GM18517 (cell line): ENCODE measurements around the gene EML5.
"Not testable (repeated sequence)": the region's sequence is repeated elsewhere in the genome, so short reads cannot be mapped to it uniquely, and the experiment has no call there.

Source experiments
- ATAC-seq: cut with Tn5 transposase; IDR thresholded peaks from one replicate; pipeline ENCODE4 v1.9.1; 2021; ENCODE audit warnings: mild to moderate bottlenecking, moderate library complexity; ENCODE audit not compliant: unreplicated experiment

Gene EML5

DNA sequence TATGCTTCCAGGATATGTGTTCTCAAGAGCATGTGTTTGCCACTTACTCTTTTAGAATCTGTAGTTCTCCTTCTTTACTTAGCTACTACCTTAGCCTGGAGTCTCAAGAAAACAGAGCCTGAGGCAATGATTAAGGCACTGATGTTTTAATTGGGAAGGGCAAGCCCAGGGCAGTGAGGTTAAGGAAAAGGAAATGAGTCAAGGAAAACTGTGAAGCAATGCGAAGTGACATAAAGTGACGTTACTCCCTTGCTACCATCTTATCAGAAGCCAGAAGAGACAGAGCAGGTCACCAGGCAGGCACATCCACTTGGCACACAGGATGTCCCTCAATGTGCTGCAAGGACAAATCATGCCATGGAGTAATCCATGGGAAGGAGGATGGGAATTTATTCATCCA is 11.3 kb upstream of the EML5 start:
- no peak for ATAC-seq

DNA sequence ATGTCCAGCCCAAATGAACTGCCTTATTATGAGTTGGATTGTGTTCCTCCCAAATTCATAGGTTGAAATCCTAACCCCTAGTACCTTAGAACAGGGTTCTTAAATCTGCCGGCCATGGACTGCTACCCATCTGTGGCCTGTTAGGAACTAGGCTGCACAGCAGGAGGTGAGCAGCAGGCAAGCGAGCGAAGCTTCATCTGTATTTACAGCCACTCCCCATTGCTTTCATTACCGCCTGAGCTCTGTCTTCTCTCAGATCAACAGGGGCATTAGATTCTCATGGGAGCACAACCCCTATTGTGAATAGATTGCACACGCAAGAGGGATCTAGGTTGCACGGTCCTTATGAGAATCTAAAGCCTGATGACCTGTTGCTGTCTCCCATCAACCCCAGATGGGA is 9.8 kb upstream of the EML5 start:
- no peak for ATAC-seq

DNA sequence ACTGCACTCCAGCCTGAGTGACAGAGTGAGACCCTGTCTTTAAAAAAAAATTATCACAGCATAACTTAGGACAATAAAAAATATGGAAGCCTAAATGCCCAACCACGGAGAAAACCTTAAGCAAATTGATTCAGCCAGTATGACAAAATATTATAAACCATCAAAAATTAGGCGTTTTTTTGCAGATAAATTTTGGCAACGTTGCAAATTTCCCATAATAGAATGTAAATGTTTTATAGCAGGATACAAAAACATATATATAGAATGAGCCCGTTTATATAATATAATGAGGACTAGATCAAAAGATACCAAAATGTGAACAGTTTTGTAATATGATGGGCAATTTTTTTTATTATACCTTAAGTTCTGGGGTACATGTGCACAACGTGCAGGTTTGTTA is 6.8 kb upstream of the EML5 start:
- ATAC-seq: no peak

DNA sequence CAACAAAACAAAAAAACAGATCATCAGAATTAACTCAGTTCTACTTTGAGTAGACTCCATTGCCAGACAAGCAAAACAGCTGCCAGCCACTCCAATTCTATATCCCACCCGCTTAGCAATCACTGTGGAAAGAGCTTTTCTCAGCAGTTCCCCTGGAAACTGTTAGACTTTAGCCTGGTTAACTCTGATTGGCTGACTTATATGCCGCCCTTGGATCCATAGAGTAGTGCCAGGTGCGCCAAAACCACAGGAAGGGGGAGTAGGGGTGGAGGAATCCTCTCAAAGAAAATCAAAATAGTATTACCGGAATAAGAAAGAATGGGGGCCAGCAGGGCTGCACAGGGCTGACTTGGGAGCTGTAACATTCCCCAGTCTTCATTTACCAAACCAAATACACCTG is 5.4 kb upstream of the EML5 start:
- no peak for ATAC-seq

DNA sequence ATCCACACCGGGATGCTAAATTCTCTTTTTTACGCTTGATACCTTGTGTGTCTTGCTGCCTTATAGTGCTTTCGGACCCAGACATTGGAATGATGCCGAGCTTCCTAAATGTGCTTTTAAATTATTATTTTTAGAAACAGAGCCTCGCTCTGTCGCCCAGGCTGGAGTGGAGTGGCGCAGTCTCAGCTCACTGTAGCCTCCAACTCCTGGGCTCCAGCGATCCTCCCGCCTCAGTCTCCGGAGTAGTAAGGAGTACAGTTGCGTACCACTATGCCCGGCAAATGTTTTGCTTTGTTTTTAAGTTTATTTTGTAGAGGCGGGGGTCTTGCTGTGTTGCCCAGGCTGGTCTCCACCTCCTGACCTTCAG is 489 bp upstream of the EML5 start:
- no peak for ATAC-seq

DNA sequence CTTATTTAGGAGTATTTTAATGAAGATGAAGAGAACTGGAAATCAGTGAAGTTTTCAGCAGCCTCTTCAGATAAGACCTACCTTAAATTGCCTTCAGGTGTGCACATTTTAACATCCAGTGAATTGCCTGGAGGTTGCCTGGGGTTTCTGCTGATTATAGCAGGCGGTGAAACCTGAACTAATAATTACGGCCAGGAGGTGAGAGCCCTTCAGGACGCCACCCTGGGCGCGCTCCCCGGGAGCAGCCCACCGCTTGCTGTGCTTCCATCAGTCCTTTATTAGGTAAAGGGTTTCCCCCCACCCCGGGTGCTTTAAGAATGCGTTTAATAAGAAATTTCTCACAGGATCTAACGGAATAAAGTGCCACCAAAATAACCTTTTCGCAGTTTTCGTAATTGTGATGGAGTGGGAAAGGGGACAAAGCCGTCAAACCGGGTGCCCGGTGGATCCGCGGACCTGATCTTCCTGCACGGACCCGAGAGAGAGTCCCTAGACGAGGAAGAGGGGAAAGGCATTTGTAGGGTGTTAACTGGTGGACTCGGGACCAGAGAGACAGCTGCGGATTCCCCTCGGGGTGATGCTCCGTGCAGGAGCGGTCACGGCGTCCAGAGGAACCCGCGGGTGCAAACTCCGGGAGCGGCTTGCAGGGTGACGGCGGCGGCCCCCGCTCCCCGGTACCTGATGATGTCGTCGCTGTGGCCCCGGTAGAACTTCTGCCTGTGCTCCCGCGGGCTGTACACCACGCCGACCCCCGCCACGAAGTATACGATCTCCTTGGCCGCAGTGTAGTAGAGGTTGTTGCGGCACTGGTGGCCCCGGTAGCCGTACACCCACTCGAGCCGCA is 902 bp downstream of the EML5 start:
- no peak for ATAC-seq

DNA sequence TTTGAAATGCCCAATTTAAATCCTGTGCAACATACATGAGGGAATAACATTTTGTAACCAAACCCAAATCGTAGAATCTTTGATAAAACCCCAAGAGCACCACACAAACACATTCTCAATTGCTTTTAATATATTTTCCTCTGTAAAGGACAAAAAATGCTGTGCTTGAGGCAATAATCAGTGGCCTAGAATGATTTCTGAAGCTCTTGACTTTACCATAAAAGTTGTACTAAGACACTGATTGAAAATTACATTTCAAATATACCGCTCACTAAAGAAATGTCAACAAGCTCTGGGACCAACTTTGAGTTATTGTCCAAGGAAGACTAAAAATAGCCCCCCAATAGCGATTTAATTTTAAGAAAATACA is 1.5 kb downstream of the EML5 start:
- ATAC-seq: no peak

DNA sequence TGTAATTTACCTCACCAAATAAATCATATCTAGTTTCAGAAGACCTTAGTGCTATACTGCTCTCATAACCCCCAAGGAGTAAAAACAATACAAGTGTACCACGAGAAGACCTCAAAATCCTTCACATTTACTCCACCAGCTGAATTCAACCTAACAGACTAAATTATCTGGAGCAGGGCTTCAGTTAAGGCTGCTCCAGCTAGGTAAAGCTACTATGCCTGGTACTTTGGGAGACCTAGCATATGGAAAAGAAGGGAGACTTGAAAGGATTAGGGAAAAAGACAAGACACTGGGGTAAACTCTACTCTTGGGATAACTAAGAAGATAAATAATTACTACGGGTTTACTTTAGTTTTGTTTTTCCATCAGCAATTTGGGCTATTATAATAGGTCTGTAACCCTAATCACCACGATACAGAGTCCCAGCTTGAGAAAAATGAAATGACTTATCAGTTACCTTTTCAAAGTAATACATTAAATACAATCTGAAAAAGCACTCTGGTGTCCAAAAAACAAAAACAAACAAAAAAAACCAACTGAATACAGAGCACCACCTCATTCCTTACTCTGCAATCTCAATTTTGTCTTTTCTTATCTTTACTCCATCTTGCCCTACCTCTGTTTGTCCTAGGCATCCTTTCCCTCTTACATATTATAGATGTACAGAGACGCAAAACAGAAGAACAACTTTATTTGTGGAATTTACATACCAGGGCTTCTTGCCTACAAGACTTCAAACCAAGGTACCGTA is 2.1 kb downstream of the EML5 start:
- ATAC-seq: no peak

DNA sequence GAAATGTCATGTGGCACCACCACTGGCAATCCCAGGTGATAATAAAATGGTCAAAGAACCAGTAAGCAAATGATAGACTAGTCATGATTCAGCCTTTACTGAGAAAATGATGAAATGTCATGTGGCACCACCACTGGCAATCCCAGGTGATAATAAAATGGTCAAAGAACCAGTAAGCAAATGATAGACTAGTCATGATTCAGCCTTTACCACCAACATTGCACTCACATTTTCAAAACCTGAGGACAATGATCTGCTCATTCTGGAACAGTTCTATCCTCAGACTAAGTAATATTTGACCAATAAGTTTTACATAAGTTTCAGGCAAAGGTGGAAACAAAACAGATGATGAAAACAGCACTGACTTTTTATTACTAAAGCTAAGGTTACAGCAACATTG is 3.2 kb downstream of the EML5 start:
- ATAC-seq: not testable (repeated sequence)

DNA sequence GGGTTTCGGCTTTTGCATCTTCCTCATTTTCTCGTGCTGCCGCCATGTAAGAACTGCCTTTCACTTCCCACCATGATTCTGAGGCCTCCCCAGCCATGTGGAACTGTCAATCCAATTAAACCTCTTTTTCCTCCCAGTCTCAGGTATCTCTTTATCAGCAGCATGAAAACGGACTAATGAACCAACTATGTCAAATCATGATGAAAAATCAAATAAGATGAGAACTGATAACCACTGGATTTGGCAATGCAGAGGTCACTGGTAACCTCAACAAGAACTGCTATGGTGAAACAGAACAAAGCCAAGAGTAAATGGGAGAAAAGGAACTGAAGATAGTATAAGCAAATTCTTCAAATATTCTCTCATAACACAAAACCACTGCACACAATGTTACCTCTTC is 6.0 kb downstream of the EML5 start:
- no peak for ATAC-seq

DNA sequence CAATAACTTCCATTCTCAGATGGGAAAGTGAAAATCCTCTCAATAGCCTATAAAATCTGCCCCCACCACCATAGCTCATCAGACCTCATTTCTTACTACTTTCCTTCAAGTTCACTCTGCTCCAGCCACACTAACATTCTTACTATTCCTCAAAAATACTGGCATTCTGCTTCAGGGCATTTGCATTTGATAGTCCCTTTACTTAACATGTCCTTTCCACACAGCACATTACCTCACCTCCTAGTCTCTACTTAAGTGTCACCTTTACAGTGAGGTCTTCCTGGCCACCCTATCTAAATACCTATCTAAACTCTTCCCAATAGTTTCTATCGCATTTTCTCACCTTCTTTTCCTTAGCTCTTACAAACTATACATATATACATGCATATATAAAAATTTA is 6.8 kb downstream of the EML5 start:
- ATAC-seq: no peak

DNA sequence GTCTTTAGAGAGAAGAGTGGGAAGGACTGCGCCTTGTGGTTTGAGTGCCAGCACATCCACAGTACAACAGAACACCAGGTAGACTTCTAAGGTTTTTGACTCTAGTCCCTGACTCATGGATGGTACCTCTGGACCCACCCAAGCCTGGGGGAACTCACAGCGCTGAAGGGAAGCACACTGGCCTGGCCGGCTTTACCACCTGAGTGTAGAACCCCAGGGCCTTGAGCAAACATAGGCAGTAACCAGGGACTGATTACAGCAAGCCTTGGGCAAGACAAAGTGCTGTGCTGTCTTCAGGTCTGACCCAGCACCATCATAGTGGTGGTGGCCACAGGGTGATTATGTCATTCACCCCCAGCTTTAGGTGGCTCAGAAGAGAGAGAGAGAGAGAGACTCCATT is 17.2 kb downstream of the EML5 start:
- ATAC-seq: no peak

DNA sequence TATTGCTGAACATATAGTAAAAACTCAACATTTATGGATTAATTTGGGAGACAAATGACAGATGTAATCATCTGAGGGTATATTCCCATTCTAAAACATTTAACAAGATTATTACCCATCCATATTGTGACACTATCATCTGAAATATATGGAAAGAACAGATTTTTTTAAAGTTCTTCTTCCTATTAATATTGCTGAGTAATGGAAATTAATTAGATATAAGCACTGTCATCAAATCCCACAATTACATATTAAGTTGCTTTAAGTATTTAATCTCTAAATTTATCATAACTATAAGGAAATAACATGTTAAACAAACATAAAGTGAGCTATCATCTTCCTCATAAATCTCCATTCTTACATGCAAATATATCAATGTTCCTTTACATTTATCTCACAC is 22.0 kb downstream of the EML5 start:
- no peak for ATAC-seq

DNA sequence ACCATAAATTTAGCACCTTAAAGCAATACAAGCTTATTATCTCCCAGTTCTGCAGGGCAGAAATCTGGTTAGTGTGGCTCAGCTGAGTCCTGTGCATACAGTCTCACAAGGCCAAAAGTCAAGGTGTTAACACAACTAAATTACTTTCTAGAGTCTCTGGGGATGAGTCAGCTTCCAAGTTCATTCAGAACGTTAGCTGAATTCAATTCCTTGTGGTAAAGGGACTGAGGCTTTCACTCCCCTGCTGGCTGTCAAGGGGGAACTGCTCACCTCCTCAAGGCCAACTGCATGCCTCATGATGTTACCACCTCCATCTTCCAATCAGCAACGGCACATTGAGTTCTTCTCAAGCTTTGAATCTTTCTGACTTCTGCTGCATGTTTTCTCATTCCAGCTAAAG is 27.6 kb downstream of the EML5 start:
- no peak for ATAC-seq

DNA sequence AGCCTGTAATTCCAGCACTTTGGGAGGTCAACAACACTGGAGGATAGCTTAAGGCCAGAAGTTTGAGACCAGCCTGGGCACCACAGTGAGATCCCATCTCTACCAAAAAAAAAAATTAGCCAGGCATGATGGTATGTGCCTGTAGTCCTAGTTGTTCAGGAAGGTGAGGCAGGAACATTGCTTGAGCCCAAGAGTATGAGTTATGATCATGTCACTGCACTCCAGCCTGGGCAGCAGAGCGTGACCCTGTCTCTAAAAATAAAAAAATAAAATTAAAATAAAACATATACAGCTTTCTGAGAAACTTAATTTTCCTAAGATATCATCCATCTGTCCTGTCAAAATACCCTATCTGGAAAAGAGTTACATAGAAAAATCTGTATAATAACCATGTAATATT is 38.9 kb downstream of the EML5 start:
- no peak for ATAC-seq

DNA sequence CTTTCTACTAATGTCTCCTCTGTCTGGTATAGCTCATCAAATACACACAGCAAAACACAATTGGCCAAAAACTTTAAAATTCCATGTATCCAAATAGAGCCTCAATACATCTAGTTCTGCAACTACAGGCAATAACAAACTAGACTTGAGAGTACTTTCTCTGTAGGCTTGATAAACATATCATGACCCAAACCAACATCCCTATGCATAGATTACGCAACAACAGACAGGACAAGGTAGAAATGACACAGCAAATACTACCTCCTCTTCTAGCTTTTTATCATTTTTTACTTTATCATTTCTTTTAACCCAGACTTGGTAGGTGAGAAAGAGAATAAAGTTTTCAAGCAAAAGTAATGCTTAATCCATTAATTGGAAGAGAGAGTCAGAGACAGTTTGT is 41.8 kb downstream of the EML5 start:
- ATAC-seq: no peak

DNA sequence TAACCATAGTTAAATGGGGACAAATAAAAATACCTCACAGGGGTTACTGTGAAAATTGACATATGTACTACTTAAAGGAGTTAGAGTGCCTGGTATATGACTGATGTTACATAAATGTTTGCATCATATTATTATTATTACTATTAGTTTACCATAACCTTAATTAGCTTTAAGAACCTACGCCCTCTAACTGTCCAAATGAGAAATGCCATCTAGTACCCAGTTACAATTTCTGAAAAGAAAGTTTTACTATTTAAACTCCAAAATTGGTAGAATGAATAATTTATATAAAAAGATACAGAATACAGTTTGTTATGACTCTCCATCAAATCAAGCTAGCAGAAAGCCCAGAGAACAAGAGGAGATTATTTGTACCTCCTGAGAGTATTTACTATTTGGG is 42.3 kb downstream of the EML5 start:
- ATAC-seq: no peak

DNA sequence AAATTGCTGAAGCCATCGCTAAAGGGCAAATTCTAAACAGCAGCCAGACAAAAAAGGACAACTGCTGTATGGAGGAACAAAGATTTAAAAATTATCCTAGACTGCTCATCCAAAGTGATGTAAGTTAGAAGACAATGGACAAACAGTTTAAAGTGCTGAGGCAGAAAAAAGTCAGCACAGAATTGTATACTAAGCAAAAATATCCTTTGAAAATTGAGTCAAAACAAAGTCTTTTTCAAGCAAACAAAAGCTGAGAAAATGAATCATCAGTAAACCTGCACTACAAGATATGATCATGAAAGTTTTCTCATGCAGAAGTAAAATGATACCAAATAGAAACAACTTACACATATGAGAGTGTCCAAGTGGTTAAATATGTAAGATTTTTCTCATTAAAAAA is 43.6 kb downstream of the EML5 start:
- no peak for ATAC-seq

DNA sequence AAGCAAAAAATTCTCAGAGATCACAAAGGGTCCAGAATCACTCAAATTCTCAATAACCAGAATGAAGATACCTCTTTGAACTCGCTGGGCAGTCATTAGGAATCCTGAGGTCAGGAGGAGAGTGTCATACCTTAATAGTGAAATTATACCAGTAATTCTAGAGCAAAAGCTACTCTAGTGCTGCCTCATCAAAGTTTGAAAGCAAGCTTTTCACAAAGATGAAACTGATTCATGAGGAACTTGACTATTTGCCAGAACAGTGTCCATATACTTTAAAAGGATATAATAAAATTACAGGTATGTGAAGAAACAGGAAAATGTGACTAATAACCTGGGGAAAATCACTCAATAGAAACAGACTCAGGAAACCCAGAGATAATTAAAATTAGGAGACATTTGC is 44.5 kb downstream of the EML5 start:
- ATAC-seq: no peak

DNA sequence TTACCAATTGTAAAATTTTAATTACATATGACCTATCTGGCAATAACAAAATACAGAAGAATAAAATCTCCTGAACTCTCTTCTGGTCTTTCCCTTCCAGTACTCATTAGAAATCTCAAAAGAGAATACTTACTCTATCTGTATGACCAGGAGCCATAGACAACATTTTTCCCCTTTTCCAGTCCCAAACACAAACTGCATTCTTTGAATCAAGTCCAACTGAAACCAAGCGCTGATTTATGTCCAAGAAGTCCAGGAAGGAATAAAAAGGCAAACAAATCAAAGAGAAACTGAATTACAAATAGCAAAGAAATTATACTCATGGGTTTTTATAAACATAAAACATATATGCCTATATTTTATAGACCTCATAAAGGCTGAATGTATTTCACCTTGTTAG is 46.7 kb downstream of the EML5 start:
- no peak for ATAC-seq

DNA sequence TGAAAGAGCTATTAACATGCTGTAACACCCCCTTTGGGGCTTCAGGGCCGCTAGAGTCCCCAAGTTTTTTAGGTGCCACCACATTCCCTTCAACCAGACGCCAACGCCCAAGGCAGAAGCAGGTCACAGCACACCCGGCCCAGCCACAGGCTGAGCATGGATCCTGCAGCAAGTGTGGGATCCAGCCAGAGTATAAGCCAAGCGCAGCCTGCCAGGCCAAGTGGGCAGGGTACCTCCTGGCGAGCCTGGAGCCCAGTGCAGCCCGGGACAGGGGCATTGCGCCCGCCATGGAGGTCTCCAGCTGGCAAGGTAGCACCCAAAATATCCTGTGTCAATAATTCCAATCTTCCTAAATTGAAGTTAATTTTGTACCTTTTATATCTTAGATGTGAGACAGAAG is 55.5 kb downstream of the EML5 start:
- no peak for ATAC-seq

DNA sequence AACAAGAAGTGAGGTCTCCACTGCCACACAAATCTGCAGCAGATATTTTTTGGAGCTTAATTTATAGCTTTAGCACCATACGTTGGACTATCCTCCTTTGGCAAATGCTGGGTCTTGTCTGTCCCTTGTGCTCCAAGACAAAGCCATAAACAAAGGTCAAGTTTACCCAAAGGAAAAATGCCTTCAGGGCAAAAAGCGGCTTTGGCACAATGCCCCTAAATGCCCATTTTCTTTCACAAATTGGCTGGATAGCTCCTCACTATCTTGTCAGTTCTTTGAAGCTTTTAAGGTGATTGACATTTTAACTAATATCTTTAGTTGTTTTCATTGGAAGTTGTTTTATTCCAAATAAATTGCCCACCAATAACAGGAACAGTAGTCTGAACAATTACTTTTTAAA is 59.6 kb downstream of the EML5 start:
- no peak for ATAC-seq

DNA sequence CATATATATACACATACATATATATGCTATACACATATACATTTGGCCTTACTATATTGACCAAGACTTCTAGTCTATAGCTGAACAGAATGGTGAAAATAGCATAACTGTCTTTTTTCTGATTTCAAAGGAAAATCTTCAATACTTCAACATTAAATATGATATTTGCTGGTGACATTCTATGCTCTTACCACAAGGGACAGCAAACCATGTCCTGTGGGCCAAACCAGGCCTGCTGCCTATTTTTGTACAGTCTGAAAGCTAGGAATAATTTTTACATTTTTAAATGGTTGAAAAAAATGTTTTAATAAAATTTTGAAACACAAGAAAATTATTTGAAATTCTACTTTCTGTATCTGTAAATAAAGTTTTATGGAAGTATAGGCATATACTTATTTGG is 63.6 kb downstream of the EML5 start:
- ATAC-seq: no peak
